ENCODE results near the gene SLC25A25. TPM values are rescaled to one million over a fixed set of nuclear protein-coding genes. Genes with fewer than 3 reads are reported as not detected.

Gene SLC25A25
- total RNA-seq, 1 experiment from 2014 or later, result 24.9 TPM

GRCh38 chr9:128096616-128097536 lies 28.8 kb downstream of the SLC25A25 start:
- no peak for DNase-seq (ENCODE audit: low read depth)

GRCh38 chr9:128097543-128098296 lies 29.7 kb downstream of the SLC25A25 start:
- no peak for DNase-seq (ENCODE audit: low read depth)

GRCh38 chr9:128098297-128099230 lies 30.5 kb downstream of the SLC25A25 start:
- DNase-seq (ENCODE audit: low read depth), result peak; percentile 95

DNA sequence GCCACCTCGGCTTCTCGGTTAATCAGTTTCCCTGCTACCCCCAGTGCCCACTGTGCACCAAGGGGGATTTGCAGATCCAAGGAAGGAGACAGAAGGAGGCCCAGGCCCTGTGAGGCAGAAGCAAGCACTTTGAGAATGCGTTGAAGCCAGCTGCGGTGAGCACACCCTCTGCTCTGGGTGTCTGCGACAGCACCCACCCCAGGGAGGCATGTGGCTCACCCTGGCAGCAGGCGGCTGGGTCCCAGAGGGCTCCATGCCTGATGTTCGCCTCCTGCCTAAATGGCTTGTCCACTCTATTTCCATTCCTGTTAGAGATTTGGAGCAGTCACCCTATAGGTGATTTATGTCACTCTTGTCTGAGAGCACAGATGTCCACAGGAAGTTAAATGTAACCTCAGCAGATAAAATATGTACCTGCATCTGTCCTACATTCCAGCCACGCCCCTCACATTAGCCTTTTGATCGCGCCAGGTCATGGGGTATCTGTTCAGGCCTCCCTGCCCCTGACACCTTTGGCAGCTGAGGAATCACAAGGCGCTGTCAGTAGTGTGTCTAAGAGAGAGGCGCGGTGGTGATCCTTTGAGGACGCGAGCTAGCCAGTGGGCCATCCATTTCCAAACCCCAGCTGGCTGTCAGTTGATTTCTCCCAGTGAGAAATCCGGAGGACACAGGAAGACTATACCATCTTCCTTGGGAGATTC lies 31.3 kb downstream of the SLC25A25 start:
- DNase-seq (ENCODE audit: low read depth), result peak; percentile 36

GRCh38 chr9:128099932-128100491 lies 32.0 kb downstream of the SLC25A25 start:
- peak; percentile 40 for DNase-seq (ENCODE audit: low read depth)

GRCh38 chr9:128100581-128100980 lies 32.5 kb downstream of the SLC25A25 start:
- DNase-seq (ENCODE audit: low read depth), result no peak

GRCh38 chr9:128101231-128101661 lies 33.2 kb downstream of the SLC25A25 start:
- DNase-seq (ENCODE audit: low read depth), result no peak

- DNase-seq (ENCODE audit: low read depth), result no peak
Measured at GRCh38 chr9:128101690-128102089, 33.7 kb downstream of the SLC25A25 start.

DNA sequence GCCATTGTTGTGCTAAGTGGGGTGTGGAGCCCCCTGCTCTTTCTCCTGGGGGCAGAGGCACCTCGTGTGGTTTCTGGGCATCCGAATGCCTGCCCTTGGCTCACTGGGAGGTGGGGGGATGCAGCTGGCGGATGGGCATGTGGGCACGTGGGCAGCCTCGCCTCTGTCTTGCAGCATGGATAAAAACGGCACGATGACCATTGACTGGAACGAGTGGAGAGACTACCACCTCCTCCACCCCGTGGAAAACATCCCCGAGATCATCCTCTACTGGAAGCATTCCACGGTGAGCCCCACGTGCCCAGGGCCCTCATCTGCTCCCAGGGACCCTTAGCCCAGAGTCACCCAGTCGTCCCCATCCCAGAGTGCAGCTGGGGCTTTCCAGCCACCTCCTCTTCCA lies 34.2 kb downstream of the SLC25A25 start:
- DNase-seq (ENCODE audit: low read depth), result no peak

DNA sequence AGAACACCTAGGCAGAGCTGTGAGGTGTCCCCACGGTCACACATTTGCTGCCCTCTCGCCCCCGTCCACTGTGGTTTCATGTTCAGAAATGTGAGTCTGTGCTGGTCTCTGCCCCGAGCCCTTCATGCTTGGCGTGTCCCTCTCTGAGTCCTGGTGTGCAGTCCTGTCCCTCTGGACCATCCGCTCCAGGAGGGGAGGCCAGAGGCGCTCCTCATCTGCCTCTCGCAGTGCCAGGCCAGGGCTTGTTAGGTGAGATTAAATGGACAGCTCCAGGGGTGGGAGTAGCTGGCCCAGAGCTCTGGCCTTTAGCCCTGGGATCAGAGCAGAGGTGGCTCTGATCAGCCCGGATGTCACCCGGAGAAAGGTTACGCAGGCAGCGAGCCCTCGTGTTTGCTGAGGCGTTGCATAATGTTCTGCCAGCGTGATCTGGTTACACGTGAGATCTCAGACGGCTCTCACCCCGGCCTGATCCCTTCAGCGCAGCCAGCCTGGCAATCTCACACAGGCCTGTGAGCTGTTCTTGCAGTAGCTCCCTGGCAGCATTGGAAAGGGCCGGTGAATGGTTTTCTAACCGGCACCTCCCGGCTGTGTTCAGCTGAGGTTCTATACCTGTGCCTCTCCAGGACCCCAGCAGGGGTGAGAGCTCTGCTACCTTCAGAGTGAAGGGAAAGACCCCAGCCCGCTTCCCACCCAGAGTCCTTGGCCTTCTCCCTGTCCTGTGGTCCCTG lies 35.0 kb downstream of the SLC25A25 start:
- DNase-seq (ENCODE audit: low read depth), result no peak

GRCh38 chr9:128103589-128103962 lies 35.5 kb downstream of the SLC25A25 start:
- peak; percentile 68 for DNase-seq (ENCODE audit: low read depth)

DNA sequence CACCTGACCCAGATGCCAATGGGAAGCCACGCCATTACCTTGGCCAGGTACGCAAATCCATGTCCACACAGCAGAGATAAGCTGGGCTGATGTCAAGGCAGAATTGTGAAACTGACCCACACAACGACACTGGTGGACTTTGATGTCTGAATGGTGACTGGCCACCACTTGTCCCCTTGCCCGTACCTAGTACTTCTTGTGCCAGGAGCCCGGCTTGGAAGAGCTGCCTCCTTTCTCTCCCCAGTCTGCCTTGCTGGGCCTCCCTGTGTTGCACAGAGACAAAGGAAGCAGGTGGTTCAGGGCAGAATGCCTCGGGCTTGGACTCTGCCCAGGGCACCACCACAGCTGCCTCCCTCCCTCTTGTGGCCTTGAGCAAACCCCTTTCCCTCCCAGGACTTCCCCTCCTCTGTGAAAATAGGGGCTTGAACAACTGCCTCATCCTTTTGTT lies 36.2 kb downstream of the SLC25A25 start:
- DNase-seq (ENCODE audit: low read depth), result peak; percentile 94

DNA sequence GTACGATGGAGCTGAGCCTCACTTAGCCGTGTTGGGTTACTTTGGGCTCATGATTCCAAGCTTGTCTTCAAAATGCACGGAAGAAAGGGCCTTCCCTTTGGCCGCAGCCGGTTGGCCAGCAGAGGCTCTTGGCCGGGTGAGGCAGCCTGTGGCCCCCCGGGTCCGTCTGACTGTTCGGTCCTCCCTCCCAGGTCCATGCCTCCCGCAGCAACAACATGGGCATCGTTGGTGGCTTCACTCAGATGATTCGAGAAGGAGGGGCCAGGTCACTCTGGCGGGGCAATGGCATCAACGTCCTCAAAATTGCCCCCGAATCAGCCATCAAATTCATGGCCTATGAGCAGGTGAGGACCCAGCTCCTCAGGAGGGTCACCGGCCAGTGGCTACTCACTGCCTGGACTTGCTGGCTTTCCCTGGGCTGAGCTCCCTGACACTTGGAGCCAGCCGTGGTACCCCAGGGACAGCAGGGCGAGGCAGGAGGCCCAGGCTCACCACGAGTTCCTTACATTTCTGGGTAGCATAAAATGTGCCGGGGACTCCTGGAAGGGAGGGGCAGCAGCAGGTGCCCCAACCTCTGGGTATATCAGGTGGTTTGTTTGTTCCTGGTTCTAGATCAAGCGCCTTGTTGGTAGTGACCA lies 37.6 kb downstream of the SLC25A25 start:
- no peak for DNase-seq (ENCODE audit: low read depth)

- DNase-seq (ENCODE audit: low read depth), result no peak
Measured at GRCh38 chr9:128106181-128106939, 38.3 kb downstream of the SLC25A25 start.

GRCh38 chr9:128106940-128107467 lies 39.0 kb downstream of the SLC25A25 start:
- no peak for DNase-seq (ENCODE audit: low read depth)

DNA sequence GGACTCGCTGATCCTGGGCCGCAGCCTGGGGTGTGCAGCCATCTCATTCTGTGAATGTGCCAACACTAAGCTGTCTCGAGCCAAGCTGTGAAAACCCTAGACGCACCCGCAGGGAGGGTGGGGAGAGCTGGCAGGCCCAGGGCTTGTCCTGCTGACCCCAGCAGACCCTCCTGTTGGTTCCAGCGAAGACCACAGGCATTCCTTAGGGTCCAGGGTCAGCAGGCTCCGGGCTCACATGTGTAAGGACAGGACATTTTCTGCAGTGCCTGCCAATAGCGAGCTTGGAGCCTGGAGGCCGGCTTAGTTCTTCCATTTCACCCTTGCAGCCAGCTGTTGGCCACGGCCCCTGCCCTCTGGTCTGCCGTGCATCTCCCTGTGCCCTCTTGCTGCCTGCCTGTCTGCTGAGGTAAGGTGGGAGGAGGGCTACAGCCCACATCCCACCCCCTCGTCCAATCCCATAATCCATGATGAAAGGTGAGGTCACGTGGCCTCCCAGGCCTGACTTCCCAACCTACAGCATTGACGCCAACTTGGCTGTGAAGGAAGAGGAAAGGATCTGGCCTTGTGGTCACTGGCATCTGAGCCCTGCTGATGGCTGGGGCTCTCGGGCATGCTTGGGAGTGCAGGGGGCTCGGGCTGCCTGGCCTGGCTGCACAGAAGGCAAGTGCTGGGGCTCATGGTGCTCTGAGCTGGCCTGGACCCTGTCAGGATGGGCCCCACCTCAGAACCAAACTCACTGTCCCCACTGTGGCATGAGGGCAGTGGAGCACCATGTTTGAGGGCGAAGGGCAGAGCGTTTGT lies 39.6 kb downstream of the SLC25A25 start:
- no peak for DNase-seq (ENCODE audit: low read depth)

Data from LHCN-M2 (cell line).